CD1c-positive myeloid dendritic cell (primary cell): ENCODE data around the gene CBX2.

Experiments used
- DNase-seq: peaks from one replicate; pipeline ENCODE4 v3.0.0-alpha.2; 2016; ENCODE audit errors: extremely low spot score

Gene CBX2

GRCh38 chr17:79812353-79813258, 34.7 kb downstream of the CBX2 start:
- DNase-seq: no peak

- DNase-seq: no peak
These were observed 35.6 kb downstream of the CBX2 start for GRCh38 chr17:79813297-79814126.

- DNase-seq: no peak
These were observed 36.4 kb downstream of the CBX2 start for GRCh38 chr17:79814127-79814973.

- peak; percentile 43 for DNase-seq
These were observed 37.3 kb downstream of the CBX2 start for GRCh38 chr17:79814974-79815835.

GRCh38 chr17:79815836-79816461, 38.0 kb downstream of the CBX2 start:
- DNase-seq: no peak

- no peak for DNase-seq
These were observed 40.2 kb downstream of the CBX2 start for GRCh38 chr17:79818026-79818758.

GRCh38 chr17:79819085-79819484, 41.1 kb downstream of the CBX2 start:
- DNase-seq: no peak

- no peak for DNase-seq
These were observed 41.8 kb downstream of the CBX2 start for GRCh38 chr17:79819534-79820276.

- no peak for DNase-seq
These were observed 43.0 kb downstream of the CBX2 start for GRCh38 chr17:79820959-79821330.

GRCh38 chr17:79821331-79822095, 43.6 kb downstream of the CBX2 start:
- DNase-seq: no peak

- DNase-seq: no peak
These were observed 44.7 kb downstream of the CBX2 start for GRCh38 chr17:79822583-79823124.

- DNase-seq: no peak
These were observed 46.3 kb downstream of the CBX2 start for GRCh38 chr17:79824234-79824633.

- DNase-seq: no peak
These were observed 47.1 kb downstream of the CBX2 start for GRCh38 chr17:79824893-79825579.

- no peak for DNase-seq
These were observed 47.6 kb downstream of the CBX2 start for GRCh38 chr17:79825580-79825921.

GRCh38 chr17:79826204-79826680, 48.3 kb downstream of the CBX2 start:
- DNase-seq: peak; percentile 77

- no peak for DNase-seq
These were observed 49.1 kb downstream of the CBX2 start for GRCh38 chr17:79826841-79827578.

- no peak for DNase-seq
These were observed 51.1 kb downstream of the CBX2 start for GRCh38 chr17:79829004-79829403.
